Measurements from ENCODE around the gene CDH22. TPM values are rescaled to one million over a fixed set of nuclear protein-coding genes. Genes with fewer than 3 reads are reported as not detected.

CDH22 gene
- total RNA-seq, 2 experiments from 2014 or later = not detected

DNA sequence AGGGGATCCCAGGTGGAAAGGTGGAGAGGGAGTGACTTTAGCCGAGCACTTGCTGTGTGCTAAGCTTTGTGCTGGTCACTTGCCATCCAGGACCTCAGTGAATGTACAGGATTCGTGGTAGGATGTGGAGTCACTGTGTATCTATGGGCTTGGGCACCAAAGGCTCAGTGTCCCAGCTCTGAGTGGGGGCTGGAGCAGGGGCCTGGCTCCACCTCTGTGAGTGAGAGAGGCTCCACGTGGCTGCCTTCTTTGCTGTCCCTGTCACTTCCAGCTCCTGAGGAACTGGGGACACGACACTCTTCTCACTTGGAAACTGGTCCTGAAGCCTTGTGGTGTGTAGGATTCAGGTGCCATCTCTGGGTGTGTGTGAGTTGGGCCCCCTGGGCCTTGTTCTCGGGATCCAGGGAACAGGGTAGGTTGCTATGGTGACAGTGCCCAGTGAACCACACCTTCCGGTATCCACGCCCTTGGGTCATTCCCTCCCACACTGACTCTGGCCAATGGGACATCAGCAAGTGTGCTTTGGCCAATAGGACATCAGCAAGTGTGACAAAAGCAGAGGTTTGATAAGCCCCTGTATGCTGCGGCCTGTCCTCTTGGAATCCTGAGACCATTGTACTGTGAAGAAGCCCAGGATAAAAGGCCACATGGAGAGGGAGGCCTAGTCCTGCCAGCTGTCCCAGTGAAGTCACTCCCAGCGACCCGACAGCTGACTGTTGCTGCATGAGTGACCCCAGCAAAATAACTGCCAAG is 87.7 kb downstream of the CDH22 start:
- Mint-ChIP-seq H3K27ac (no peak overlapping the region), H3K36me3 (no peaks in the 10 kb centered on the region), H3K4me3 (no peak overlapping the region), H3K9me3 (ENCODE audit: low read depth) (no peaks in the 10 kb centered on the region), H3K4me1 (no peaks in the 10 kb centered on the region), H3K27me3 (no peaks in the 10 kb centered on the region)
- CTCF ChIA-PET = no interaction called here
- ATAC-seq (no peak), DNase-seq (no peak)

DNA sequence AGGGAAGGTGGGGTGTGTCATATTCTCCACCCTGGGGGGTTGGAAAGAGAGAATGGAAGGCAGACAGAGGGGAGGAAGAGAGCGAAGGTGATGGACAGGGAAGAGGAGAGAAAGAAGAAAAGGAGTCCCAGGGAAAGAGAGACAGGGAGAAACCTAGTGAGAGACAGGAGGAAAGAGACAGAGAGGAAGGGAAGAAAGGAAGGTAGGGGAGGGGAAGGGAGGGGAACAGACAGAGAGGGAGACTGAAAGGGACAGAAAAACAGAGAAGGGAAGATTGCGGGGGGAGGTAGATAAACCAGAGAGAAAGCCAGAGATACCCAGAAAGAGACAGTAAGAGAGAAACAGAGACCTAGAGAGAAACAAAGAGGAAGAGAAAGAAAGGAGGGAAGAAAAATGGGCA is 88.4 kb downstream of the CDH22 start:
- no peak for DNase-seq
- Mint-ChIP-seq H3K9me3 (ENCODE audit: low read depth) (no peaks in the 10 kb centered on the region), H3K27ac (no peak overlapping the region), H3K27me3 (no peaks in the 10 kb centered on the region), H3K4me3 (no peak overlapping the region), H3K36me3 (no peaks in the 10 kb centered on the region), H3K4me1 (no peaks in the 10 kb centered on the region)
- CTCF ChIA-PET = no interaction called here
- ATAC-seq = no peak

DNA sequence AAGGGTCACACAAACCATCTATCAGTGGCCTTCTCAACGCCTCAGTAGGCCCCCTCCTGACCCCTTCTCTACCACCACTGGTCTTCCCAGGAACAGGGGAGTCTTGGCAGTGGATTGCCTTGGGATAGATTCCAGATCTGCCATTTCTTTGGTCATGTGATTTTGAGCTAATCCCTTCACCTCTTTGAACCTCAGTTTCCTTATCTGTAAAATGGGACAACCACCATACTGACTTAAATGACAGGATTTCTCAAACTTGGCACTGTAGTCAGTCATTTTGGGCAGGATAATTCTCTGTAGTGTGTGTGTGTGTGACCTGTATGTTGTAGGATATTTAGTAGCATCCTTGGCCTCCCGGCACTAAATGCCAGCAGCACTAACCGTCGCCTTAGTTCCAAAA is 89.1 kb downstream of the CDH22 start:
- Mint-ChIP-seq H3K4me1 (no peaks in the 10 kb centered on the region), H3K27ac (no peak overlapping the region), H3K27me3 (no peaks in the 10 kb centered on the region), H3K9me3 (ENCODE audit: low read depth) (no peaks in the 10 kb centered on the region), H3K4me3 (no peak overlapping the region), H3K36me3 (no peaks in the 10 kb centered on the region)
- no peak for DNase-seq
- no peak for ATAC-seq
- CTCF ChIA-PET = no interaction called here

DNA sequence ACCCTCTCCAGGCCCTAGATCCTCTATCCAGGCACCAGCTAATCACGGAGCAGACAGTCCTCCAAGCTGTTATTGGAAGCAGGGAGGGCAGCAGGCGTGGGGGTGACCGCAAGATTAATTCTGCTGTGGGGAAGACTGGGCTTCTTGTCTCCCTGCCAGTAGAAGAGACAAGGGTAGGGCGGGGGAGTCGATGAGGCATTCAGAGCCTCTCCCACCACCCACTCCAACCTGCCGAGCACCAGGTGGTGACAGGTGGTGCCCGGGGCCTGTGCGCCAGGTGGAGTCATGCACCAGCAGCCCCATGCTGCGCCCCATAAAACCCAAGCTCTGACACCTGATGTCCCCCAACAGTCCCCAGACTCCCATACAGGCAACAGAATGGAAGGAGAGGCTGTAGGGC is 89.6 kb downstream of the CDH22 start:
- Mint-ChIP-seq H3K36me3 (no peaks in the 10 kb centered on the region), H3K27me3 (no peaks in the 10 kb centered on the region), H3K9me3 (ENCODE audit: low read depth) (no peaks in the 10 kb centered on the region), H3K4me1 (no peaks in the 10 kb centered on the region), H3K4me3 (no peak overlapping the region), H3K27ac (no peak overlapping the region)
- CTCF ChIA-PET = no interaction called here
- DNase-seq = no peak
- no peak for ATAC-seq

DNA sequence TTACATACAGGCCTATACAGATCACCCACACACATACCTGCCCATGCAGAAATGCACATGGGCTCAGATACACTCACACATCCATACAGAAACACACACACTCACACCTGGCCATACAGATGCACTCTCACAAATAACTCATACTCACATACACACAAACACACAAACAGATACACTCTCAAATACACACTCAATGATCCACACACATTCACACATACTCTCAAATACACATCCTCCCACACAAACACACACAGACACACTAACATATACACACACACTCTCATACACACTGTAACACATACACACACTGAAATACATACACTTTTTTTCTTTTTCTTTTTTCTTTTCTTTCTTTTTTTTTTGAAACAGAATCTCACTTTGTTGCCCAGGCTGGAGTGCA is 90.7 kb downstream of the CDH22 start:
- Mint-ChIP-seq H3K27ac (no peak overlapping the region), H3K4me3 (no peak overlapping the region), H3K4me1 (no peaks in the 10 kb centered on the region), H3K36me3 (no peaks in the 10 kb centered on the region), H3K27me3 (no peaks in the 10 kb centered on the region), H3K9me3 (ENCODE audit: low read depth) (no peaks in the 10 kb centered on the region)
- no peak for DNase-seq
- no peak for ATAC-seq
- CTCF ChIA-PET = no interaction called here

DNA sequence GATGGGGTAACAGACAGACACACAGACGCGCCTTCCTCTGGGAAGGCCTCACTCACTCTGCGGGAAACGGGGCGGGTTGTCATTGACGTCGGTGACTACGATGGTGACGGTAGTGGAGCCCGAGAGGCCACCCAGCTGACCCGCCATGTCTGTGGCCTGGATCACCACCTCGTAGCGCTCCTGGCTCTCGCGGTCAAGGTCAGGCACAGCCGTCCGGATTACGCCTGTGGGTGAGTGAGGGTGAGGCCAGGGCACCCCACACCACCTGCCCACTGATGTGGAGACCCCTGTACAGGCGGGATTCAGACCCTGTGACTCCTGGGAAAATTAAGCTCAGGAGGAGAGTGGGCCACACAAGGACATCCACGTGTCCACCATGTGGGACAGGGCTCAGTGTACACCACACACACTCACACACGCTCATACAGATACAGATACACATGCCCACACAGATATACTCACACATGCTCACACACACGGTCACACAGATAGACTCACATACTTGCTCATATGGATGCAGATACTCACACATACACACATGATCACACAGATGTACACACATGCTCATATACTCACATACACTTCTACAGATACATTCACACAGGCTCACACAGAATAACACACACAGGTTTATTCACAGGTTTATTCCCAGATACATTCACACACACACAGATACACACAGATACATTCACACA is 91.4 kb downstream of the CDH22 start:
- H3K36me3 Mint-ChIP-seq = no peaks in the 10 kb centered on the region
- no peaks in the 10 kb centered on the region for H3K27me3 Mint-ChIP-seq
- CTCF ChIA-PET = no interaction called here
- no peak overlapping the region for H3K4me3 Mint-ChIP-seq
- no peaks in the 10 kb centered on the region for H3K4me1 Mint-ChIP-seq
- H3K27ac Mint-ChIP-seq = no peak overlapping the region
- H3K9me3 Mint-ChIP-seq (ENCODE audit: low read depth) = no peaks in the 10 kb centered on the region
- DNase-seq (no peak), ATAC-seq (no peak)

DNA sequence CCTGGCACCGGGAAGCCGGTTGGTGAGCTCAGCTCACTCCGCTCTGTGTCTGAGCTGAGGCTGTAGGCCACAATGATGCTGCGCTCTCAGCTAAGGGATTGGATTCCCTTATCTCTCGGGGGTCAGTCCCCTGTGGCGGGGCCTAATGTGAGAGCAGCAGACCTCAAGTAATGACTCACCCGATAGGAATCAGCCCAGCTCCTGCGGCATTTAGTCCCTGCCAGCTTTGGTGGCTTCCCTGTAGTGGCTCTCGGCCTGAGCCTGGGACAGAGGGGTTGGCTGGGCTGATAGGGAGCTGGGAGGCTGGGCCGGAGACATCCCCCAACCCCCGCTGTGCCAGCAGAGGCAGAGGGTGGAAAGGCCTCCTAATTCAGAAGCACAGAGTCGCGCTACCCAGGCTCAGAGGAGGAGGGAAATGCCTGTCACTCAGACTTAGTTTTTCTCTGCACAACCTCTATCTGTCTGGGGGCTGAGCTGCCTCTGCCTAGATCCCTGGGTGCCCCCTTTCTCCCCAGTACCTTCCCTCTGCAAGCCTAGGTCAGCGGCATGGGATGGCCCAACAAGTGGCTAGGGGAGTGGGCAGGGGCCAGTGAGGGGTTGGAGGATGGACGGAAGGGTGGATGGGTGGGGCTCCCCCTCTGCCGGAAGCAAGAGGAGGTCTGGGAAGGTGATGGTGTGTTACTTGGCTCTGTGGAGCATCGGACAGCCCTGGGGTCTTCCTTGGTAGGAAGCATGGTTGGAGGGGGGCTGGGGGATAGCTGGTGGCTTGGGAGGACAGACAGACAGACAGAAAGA is 92.2 kb downstream of the CDH22 start:
- DNase-seq (no peak), ATAC-seq (no peak)
- H3K4me3 Mint-ChIP-seq = no peak overlapping the region
- H3K27me3 Mint-ChIP-seq = no peaks in the 10 kb centered on the region
- H3K36me3 Mint-ChIP-seq = no peaks in the 10 kb centered on the region
- CTCF ChIA-PET = no interaction called here
- no peak overlapping the region for H3K27ac Mint-ChIP-seq
- H3K9me3 Mint-ChIP-seq (ENCODE audit: low read depth) = no peaks in the 10 kb centered on the region
- H3K4me1 Mint-ChIP-seq = no peaks in the 10 kb centered on the region

DNA sequence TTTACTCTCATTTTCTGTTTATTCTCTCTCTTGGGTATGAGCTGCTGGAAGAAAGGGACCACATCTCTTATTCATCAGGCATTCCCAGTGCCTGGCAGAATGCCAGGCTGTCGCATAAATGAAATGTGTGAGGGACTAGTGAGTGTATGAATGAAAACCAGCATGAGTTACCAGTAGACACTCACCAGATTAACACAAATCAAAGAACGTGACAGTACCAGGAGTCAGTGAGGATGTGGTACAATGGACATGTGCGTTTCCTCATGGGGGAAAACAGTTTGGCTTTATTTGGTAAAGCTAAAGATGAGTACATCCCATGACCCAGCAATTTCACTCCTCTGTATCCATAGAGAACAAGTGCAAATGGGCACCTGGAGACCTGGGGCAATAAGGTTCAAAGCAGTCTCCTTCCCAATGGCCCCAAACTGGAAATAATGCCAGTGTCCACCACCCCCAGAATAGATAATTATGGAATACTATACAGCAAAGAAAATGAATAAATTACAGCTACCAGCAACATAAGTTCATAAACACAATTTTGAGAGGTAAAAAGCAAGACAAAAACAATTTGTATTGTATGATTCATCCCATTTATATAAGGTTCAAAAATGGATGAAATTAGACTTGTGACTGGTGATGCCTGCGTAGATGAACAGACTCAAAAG is 93.3 kb downstream of the CDH22 start:
- Mint-ChIP-seq H3K27me3 (no peaks in the 10 kb centered on the region), H3K4me3 (no peak overlapping the region)
- CTCF ChIA-PET = no interaction called here

DNA sequence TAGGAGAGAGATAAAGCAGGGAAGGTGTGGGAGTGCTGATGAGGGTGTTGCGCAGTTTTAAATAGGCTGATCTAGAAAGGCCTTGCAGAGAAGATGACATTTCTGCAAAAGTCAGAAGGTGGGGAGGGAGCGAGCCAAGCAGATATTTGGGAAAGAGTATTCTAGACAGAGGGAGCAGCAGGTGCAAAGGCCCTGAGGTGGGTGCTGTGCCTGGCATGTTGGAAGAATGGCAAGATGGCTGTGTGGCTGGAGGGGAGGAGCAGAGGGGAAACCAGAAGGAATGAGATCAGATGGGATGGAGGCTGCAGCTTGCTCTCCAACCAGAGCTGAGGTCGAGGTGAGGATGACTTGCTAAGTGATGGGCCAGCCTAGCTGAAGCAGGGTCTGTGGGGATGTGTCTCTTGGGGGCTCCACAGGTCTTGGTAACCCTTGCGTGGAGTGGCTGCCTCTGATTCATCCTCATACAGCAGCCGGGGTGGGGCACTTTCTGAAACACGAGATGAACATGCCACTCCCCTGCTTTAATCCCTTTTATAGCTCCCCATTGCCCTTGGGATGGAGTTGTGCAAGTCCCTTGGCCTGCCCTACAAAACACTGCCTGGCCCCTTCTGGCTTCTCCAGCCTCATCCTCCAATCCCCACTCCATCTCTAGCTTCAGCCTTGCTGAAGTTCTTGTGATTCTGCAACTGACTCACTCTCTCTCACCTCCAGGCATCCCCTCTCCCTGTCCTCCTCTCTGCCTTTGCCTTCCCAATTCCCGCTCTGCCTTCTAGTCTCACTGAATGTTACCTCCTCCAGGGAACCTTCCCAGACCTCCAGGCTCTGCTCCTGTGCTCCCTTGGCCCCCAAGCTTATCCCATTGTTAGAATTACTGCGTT is 94.1 kb downstream of the CDH22 start:
- ATAC-seq = no peak
- no peaks in the 10 kb centered on the region for H3K4me1 Mint-ChIP-seq
- no peak for DNase-seq
- no peak overlapping the region for H3K4me3 Mint-ChIP-seq
- no peak overlapping the region for H3K27ac Mint-ChIP-seq
- H3K27me3 Mint-ChIP-seq = peaks cover 4% of the 10 kb centered on the region
- CTCF ChIA-PET = no interaction called here
- H3K9me3 Mint-ChIP-seq (ENCODE audit: low read depth) = no peaks in the 10 kb centered on the region
- H3K36me3 Mint-ChIP-seq = no peaks in the 10 kb centered on the region

More for the DNA sequence above, 93.3 kb downstream of the CDH22 start:
- Mint-ChIP-seq H3K27ac (no peak overlapping the region), H3K4me1 (no peaks in the 10 kb centered on the region), H3K9me3 (ENCODE audit: low read depth) (no peaks in the 10 kb centered on the region), H3K36me3 (no peaks in the 10 kb centered on the region)
- DNase-seq (no peak), ATAC-seq (no peak)

DNA sequence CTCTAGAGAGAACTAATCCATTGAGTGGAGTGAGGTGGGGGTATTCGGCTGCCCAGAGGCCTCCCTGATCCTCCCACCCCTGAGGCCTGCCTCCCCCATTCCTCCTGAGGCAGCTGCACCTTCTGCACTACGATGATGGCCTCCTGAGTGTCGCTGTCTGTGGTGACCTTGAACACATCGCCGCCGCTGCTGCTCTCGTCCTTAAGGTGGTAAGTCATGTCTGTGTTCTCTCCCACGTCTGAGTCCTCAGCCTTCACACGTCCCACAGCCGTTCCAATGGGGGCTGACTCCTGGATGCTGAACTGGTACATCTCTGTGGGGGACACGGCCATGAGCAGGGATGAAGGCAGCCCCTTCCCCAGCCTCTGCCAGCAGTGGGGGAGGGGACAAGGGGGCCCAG is 95.4 kb downstream of the CDH22 start:
- H3K4me3 Mint-ChIP-seq = no peak overlapping the region
- H3K4me1 Mint-ChIP-seq = no peaks in the 10 kb centered on the region
- H3K36me3 Mint-ChIP-seq = no peaks in the 10 kb centered on the region
- ATAC-seq (no peak), DNase-seq (no peak)
- peaks cover 7% of the 10 kb centered on the region for H3K27me3 Mint-ChIP-seq
- no peak overlapping the region for H3K27ac Mint-ChIP-seq
- H3K9me3 Mint-ChIP-seq (ENCODE audit: low read depth) = no peaks in the 10 kb centered on the region
- CTCF ChIA-PET = no interaction called here

DNA sequence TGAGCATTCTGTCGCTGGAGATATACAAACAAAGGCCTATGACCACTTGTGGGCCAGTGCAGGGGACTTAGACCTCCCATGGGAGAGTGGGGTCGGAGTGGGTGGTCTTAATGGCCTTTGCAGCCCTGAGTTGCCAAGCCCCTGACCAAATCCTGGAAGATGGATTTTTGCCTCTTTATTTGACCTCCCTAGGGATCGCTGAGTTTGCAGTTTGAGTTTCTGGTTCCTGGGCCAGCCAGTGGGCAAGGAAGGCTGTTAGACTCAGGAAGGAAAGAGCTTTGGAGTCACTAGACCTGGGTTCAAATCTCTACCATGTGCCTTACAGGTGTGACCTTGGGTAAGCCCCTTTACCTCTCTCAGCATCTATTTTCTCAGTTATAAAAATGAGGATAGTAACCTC is 96.0 kb downstream of the CDH22 start:
- Mint-ChIP-seq H3K36me3 (no peaks in the 10 kb centered on the region), H3K4me1 (no peaks in the 10 kb centered on the region), H3K27ac (no peak overlapping the region), H3K27me3 (peaks cover 7% of the 10 kb centered on the region), H3K9me3 (ENCODE audit: low read depth) (no peaks in the 10 kb centered on the region), H3K4me3 (no peak overlapping the region)
- no peak for ATAC-seq
- CTCF ChIA-PET = no interaction called here
- no peak for DNase-seq

DNA sequence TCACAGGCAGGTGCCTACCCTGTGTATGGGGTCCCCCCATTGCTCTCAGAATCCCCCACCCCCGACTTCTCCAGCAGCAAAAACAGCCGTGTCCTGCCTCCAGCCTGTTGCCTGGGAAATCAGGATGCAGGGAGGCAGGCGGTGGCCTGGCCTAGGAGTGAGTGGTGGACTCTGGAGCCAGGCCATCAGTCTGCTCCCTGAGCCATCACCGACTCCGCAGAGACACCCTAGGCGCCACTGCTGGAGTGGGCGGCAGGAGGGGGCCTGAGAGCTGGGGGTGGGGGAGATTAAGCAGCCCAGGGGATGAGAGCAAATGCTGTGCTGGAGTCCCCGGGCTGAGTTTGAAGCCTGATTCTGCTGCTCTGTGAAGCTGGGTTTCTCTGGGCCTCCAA is 97.0 kb downstream of the CDH22 start:
- DNase-seq (no peak), ATAC-seq (no peak)
- peaks cover 4% of the 10 kb centered on the region for H3K4me1 Mint-ChIP-seq
- H3K36me3 Mint-ChIP-seq = no peaks in the 10 kb centered on the region
- CTCF ChIA-PET = no interaction called here
- H3K9me3 Mint-ChIP-seq (ENCODE audit: low read depth) = no peaks in the 10 kb centered on the region
- H3K27me3 Mint-ChIP-seq = peaks cover 7% of the 10 kb centered on the region
- H3K4me3 Mint-ChIP-seq = no peak overlapping the region
- H3K27ac Mint-ChIP-seq = no peak overlapping the region

Measured in activated CD8-positive, alpha-beta memory T cell treated with anti-CD3 and anti-CD28 coated beads, Interleukin-2, amount 10 ng/mL, durations not matched to agents 7 days and 5 days (primary cell).